Measurements from ENCODE around the gene ARHGEF28.

DNA sequence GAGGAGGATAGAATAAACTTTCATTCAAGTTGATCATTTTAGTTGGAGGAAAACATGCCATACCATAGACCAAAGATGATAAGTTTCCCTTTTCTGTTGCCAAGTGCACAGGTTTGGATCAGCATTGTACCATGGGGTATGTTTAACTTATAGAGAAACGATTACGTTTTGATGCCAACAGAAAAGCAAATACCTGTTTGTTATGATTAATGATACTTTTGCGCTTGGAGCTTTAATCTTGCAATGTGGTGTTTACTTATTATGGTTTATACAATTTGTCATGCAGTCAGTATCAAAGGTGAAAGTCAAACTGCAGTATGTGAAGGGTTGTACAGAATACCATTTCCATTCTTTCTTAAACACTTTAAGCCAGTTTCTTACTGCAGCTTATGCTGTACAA lies 13.2 kb upstream of the ARHGEF28 start:
- TF ChIP-seq CTCF (IDR thresholded peaks at IDR 0.05; ENCODE audit: low read depth, low read length, poor library complexity, severe bottlenecking) (no peak), EZH2phosphoT487 (IDR thresholded peaks at IDR 0.05; ENCODE audit: borderline replicate concordance, low read length) (no peak)

Measured in DOHH2 (cell line).